Lung (tissue), 12 donors: ENCODE data around the gene TMEM217. TPM values are rescaled to one million over a fixed set of nuclear protein-coding genes. Genes with fewer than 3 reads are reported as not detected.

Experiments
- ATAC-seq: fragments of 200-7000 bp; cut with Tn5 transposase; one replicate; pipeline ENCODE4 v1.9.1; 2020; ENCODE audit warnings: moderate number of reproducible peaks; ENCODE audit not compliant: insufficient read depth, low FRiP score
- DNase-seq, 3 donors: peaks; one replicate each; pipeline ENCODE4 v3.0.0-alpha.2; 2013 to 2017
- H3K27ac ChIP-seq, 2 donors: one replicate each; pipeline ENCODE4 v1.5.1; 2013; ENCODE audit warnings: mild to moderate bottlenecking in 2 of 2, moderate library complexity in 2 of 2, control low read depth in 1 of 2, inconsistent platforms in 1 of 2, low read depth in 1 of 2, low read length in 1 of 2
- H3K27me3 ChIP-seq, 3 donors: one replicate each; pipeline ENCODE4 v1.5.1; 2013; ENCODE audit warnings: low read length in 2 of 3; ENCODE audit not compliant: control insufficient read depth in 3 of 3, insufficient read depth in 3 of 3
- H3K36me3 ChIP-seq, 4 donors: one replicate each; pipeline ENCODE4 v1.5.1; 2013; ENCODE audit warnings: low read length in 4 of 4, mild to moderate bottlenecking in 1 of 4, moderate library complexity in 1 of 4; ENCODE audit not compliant: control insufficient read depth in 4 of 4, insufficient read depth in 4 of 4
- H3K4me1 ChIP-seq, 5 donors: one replicate each; pipeline ENCODE4 v1.5.1; 2013; ENCODE audit warnings: low read length in 5 of 5, mild to moderate bottlenecking in 2 of 5, moderate library complexity in 1 of 5; ENCODE audit not compliant: control insufficient read depth in 5 of 5, insufficient read depth in 5 of 5
- H3K4me3 ChIP-seq: one replicate; pipeline ENCODE4 v1.5.1; 2013; ENCODE audit warnings: mild to moderate bottlenecking, control low read depth, moderate library complexity
- H3K9ac ChIP-seq, 2 donors: one replicate each; pipeline ENCODE4 v1.5.1; 2013; ENCODE audit warnings: low read length in 2 of 2, control low read depth in 1 of 2; ENCODE audit not compliant: insufficient read depth in 1 of 2
- H3K9me3 ChIP-seq, 4 donors: one replicate each; pipeline ENCODE4 v1.5.1; 2013; ENCODE audit warnings: low read length in 3 of 4, mild to moderate bottlenecking in 1 of 4, moderate library complexity in 1 of 4; ENCODE audit not compliant: control insufficient read depth in 4 of 4, insufficient read depth in 3 of 4
- WGBS, 2 donors: extraction: QIAGEN DNeasy Blood & Tissue Kit; methylation state at CpG; one replicate each; pipeline ENCODE4 v1.1.7; 2013; 5-methylcytosine and 5-hydroxymethylcytosine counted together
- polyA plus RNA-seq, 2 donors: library from polyadenylated mRNA; stranded (reverse); fragments of 200-250 nt; gene quantifications; one replicate each; pipeline ENCODE4 v1.2.1, GENCODE V29; 2013
- total RNA-seq, 2 donors: library from RNA; depleted of rRNA in 1 of 2; stranded (reverse); fragments of >200 nt in 1 of 2; gene quantifications; one replicate each; pipeline ENCODE4 v1.2.1, GENCODE V29; 2014 to 2021
- TF ChIP-seq, protein P1 (sequence below): IDR thresholded peaks from 2 replicates; pipeline ENCODE4 v1.5.1; 2012; ENCODE audit warnings: mild to moderate bottlenecking; ENCODE audit errors: control extremely low read depth, extremely low read depth
- donor health status: control.
- donor health status: control.
- donor health status: Bipolar disorder and iron deficiency.
- donor health status: healthy.
- donor health status: DM: yes; HTN: yes; CAD: no.

Gene TMEM217
- total and polyA plus RNA-seq, 4 donors = 0.40 to 1.9 (median 0.97) TPM

- 83 to 87% methylated on average over 12 of the region's 12 CpGs for WGBS, 2 donors
- Histone ChIP-seq H3K9me3 (no peaks in the 10 kb centered on the region), H3K9ac (no peak overlapping the region), H3K27me3 (no peaks in the 10 kb centered on the region), H3K4me3 (no peak overlapping the region), H3K27ac (peak overlapping the region in 1 of 2 donors; percentile 18), H3K4me1 (no peaks in the 10 kb centered on the region), H3K36me3 (no peaks in the 10 kb centered on the region)
- ATAC-seq = no peak
- TF ChIP-seq, protein P1, sequence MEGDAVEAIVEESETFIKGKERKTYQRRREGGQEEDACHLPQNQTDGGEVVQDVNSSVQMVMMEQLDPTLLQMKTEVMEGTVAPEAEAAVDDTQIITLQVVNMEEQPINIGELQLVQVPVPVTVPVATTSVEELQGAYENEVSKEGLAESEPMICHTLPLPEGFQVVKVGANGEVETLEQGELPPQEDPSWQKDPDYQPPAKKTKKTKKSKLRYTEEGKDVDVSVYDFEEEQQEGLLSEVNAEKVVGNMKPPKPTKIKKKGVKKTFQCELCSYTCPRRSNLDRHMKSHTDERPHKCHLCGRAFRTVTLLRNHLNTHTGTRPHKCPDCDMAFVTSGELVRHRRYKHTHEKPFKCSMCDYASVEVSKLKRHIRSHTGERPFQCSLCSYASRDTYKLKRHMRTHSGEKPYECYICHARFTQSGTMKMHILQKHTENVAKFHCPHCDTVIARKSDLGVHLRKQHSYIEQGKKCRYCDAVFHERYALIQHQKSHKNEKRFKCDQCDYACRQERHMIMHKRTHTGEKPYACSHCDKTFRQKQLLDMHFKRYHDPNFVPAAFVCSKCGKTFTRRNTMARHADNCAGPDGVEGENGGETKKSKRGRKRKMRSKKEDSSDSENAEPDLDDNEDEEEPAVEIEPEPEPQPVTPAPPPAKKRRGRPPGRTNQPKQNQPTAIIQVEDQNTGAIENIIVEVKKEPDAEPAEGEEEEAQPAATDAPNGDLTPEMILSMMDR = no peak
- no peak for DNase-seq
These were observed 48.3 kb downstream of the TMEM217 start for GRCh38 chr6:37209461-37210205.

- DNase-seq (no peak), ATAC-seq (no peak)
- H3K27ac ChIP-seq = no peak overlapping the region
- H3K4me3 ChIP-seq = no peak overlapping the region
- H3K27me3 ChIP-seq = no peaks in the 10 kb centered on the region
- H3K36me3 ChIP-seq = no peaks in the 10 kb centered on the region
- TF ChIP-seq, protein P1 = no peak
- no peaks in the 10 kb centered on the region for H3K9me3 ChIP-seq
- WGBS, 2 donors = 94 to 97% methylated on average over 7 of the region's 7 CpGs
- no peak overlapping the region for H3K9ac ChIP-seq
- H3K4me1 ChIP-seq = peaks cover 0 to 5% (median 0%) of the 10 kb centered on the region in 5 donors
These were observed 49.2 kb downstream of the TMEM217 start for GRCh38 chr6:37208793-37209192.

- Histone ChIP-seq H3K9me3 (no peaks in the 10 kb centered on the region), H3K36me3 (no peaks in the 10 kb centered on the region), H3K27me3 (no peaks in the 10 kb centered on the region), H3K4me1 (peaks cover 0 to 5% (median 0%) of the 10 kb centered on the region in 5 donors), H3K27ac (no peak overlapping the region), H3K9ac (no peak overlapping the region), H3K4me3 (no peak overlapping the region)
- whole genome bisulfite sequencing, 2 donors = 57 to 61% methylated on average over 7 of the region's 7 CpGs
- peak; percentile 80 for ATAC-seq
- peak; percentile 34 to 65 (median 37) for DNase-seq
- TF ChIP-seq, protein P1 = peak; percentile 56
These were observed 50.0 kb downstream of the TMEM217 start for GRCh38 chr6:37207903-37208456.
